GM23338 (cell line): Measurements from ENCODE around the gene RPL41. TPM values are rescaled to one million over a fixed set of nuclear protein-coding genes. Genes with fewer than 3 reads are reported as not detected.

Experiments
- ATAC-seq: fragments of 200-7000 bp; cut with Tn5 transposase; 3 replicates; pipeline ENCODE4 v1.9.1; 2020
- DNase-seq: peaks from one replicate; pipeline ENCODE4 v3.0.0-alpha.2; 2015; ENCODE audit warnings: low spot score
- H2AFZ ChIP-seq: fragments of 200-600 bp; sonication (generic); 2 replicates; pipeline ENCODE4 v1.8.0; 2016; ENCODE audit warnings: antibody characterized with exemption, mild to moderate bottlenecking, moderate library complexity
- H3F3A ChIP-seq: fragments of 200-600 bp; sonication (generic); replicated peaks from 2 replicates; pipeline ENCODE4 v1.8.0; 2017; ENCODE audit warnings: antibody characterized with exemption, mixed run types, low read depth
- H3K27ac ChIP-seq: fragments of 200-600 bp; sonication (generic); 2 replicates; pipeline ENCODE4 v1.6.1; 2016; ENCODE audit warnings: low read depth
- H3K27me3 ChIP-seq: fragments of 200-600 bp; sonication (generic); 2 replicates; pipeline ENCODE4 v1.8.0; 2016; ENCODE audit warnings: mild to moderate bottlenecking, mixed run types, moderate library complexity; ENCODE audit not compliant: insufficient read depth
- H3K36me3 ChIP-seq: fragments of 200-600 bp; sonication (generic); 2 replicates; pipeline ENCODE4 v1.8.0; 2016; ENCODE audit warnings: mild to moderate bottlenecking; ENCODE audit not compliant: insufficient read depth
- H3K4me1 ChIP-seq: fragments of 200-600 bp; sonication (generic); 2 replicates; pipeline ENCODE4 v1.8.0; 2016; ENCODE audit warnings: mild to moderate bottlenecking, moderate library complexity; ENCODE audit not compliant: insufficient read depth
- H3K4me2 ChIP-seq: fragments of 200-600 bp; sonication (generic); 2 replicates; pipeline ENCODE4 v1.7.1; 2017; ENCODE audit warnings: mixed run types
- H3K4me3 ChIP-seq: fragments of 200-600 bp; sonication (generic); 2 replicates; pipeline ENCODE4 v1.6.1; 2016; ENCODE audit warnings: mixed run types
- H3K79me2 ChIP-seq: fragments of 200-600 bp; sonication (generic); replicated peaks from 2 replicates; pipeline ENCODE4 v1.8.0; 2017; ENCODE audit warnings: mild to moderate bottlenecking; ENCODE audit not compliant: insufficient read depth
- H3K9me2 ChIP-seq: fragments of 200-600 bp; sonication (generic); 2 replicates; pipeline ENCODE4 v1.8.0; 2017; ENCODE audit not compliant: insufficient read depth
- H4K20me1 ChIP-seq: fragments of 200-600 bp; sonication (generic); replicated peaks from 2 replicates; pipeline ENCODE4 v1.8.0; 2017; ENCODE audit warnings: mild to moderate bottlenecking; ENCODE audit not compliant: insufficient read depth
- H3K27ac Mint-ChIP-seq: 2 replicates; pipeline ENCODE4 v1.8.0; 2020; ENCODE audit warnings: inconsistent platforms, mild to moderate bottlenecking, moderate library complexity, mixed read lengths
- H3K27me3 Mint-ChIP-seq: 3 replicates; pipeline ENCODE4 v1.8.0; 2022; ENCODE audit warnings: low read depth, mild to moderate bottlenecking, moderate library complexity, mixed read lengths, inconsistent platforms; ENCODE audit not compliant: insufficient read depth, poor library complexity
- H3K36me3 Mint-ChIP-seq: 3 replicates; pipeline ENCODE4 v1.8.0; 2021; ENCODE audit warnings: low read depth, mild to moderate bottlenecking, inconsistent platforms, moderate library complexity, mixed read lengths
- H3K4me1 Mint-ChIP-seq: 3 replicates; pipeline ENCODE4 v1.8.0; 2020; ENCODE audit warnings: mild to moderate bottlenecking, inconsistent platforms, mixed read lengths
- H3K4me3 Mint-ChIP-seq: 3 replicates; pipeline ENCODE4 v1.8.0; 2021; ENCODE audit warnings: moderate library complexity, mild to moderate bottlenecking, inconsistent platforms, mixed read lengths
- H3K9me3 Mint-ChIP-seq: 3 replicates; pipeline ENCODE4 v1.8.0; 2020; ENCODE audit warnings: moderate library complexity, mild to moderate bottlenecking, inconsistent platforms, mixed read lengths
- ETS1 ChIP-seq: IDR thresholded peaks from 2 replicates; pipeline ENCODE4 v1.6.1; 2016; ENCODE audit warnings: antibody characterized with exemption
- EZH2phosphoT487 ChIP-seq: fragments of 200-600 bp; sonication (generic); IDR thresholded peaks from one replicate; pipeline ENCODE4 v1.8.1; 2018; ENCODE audit warnings: antibody characterized with exemption; ENCODE audit not compliant: unreplicated experiment
- ZNF462 ChIP-seq: fragments of 250-450 bp; sonication (Bioruptor Pico); IDR thresholded peaks from 2 replicates; pipeline ENCODE4 v1.5.0; 2020; ENCODE audit warnings: mild to moderate bottlenecking, moderate library complexity
- polyA plus RNA-seq: library from polyadenylated mRNA; unstranded; fragments of >200 nt; fragmentation: Nextera tagmentation; extraction: Ambion mirVana; gene quantifications from 2 replicates; pipeline ENCODE4 v1.2.1, GENCODE V29; 2016
- total RNA-seq: library from RNA; depleted of rRNA; stranded (reverse); fragments of >200 nt; shearing (Covaris generic); gene quantifications from 2 replicates; pipeline ENCODE4 v1.2.3, GENCODE V29; 2014

RPL41 gene
- total and polyA plus RNA-seq, 2 experiments from 2014 or later = 2,039 to 3,875 TPM

GRCh38 chr12:56159482-56160192, 43.2 kb downstream of the RPL41 start (continued):
- TF ChIP-seq ZNF462 (CRISPR knock-in tag) (no peak), EZH2phosphoT487 (no peak)

GRCh38 chr12:56160193-56160763, 43.8 kb downstream of the RPL41 start:
- Histone ChIP-seq H4K20me1 (peaks cover 21% of the 10 kb centered on the region), H3K79me2 (peaks cover 31% of the 10 kb centered on the region), H3K27me3 (no peaks in the 10 kb centered on the region), H3K4me3 (peak overlapping the region; percentile 84), H3F3A (peaks cover 59% of the 10 kb centered on the region), H3K4me2 (peak overlapping the region; percentile 91), H2AFZ (no peak overlapping the region), H3K4me1 (peaks cover 47% of the 10 kb centered on the region), H3K36me3 (peaks cover 46% of the 10 kb centered on the region), H3K27ac (peak overlapping the region; percentile 98), H3K9me2 (no peaks in the 10 kb centered on the region)
- Mint-ChIP-seq H3K27me3 (peaks cover 51% of the 10 kb centered on the region), H3K4me3 (peak overlapping the region; percentile 92), H3K27ac (peak overlapping the region; percentile 74), H3K9me3 (no peaks in the 10 kb centered on the region; the same call in none of the 3 replicates), H3K4me1 (peaks cover 60% of the 10 kb centered on the region), H3K36me3 (peaks cover 82% of the 10 kb centered on the region)
- ATAC-seq (no peak), DNase-seq (peak; percentile 59)
- TF ChIP-seq ZNF462 (CRISPR knock-in tag) = no peak
- no peak for TF ChIP-seq ETS1
